ENCODE results near the gene DNMT1. TPM values are rescaled to one million over a fixed set of nuclear protein-coding genes. Genes with fewer than 3 reads are reported as not detected.

The DNMT1 gene
- total and polyA plus RNA-seq, 2 donors (not counting 1 experiment from before 2014, with no cell fraction given), result 53.0 to 119 TPM

DNA sequence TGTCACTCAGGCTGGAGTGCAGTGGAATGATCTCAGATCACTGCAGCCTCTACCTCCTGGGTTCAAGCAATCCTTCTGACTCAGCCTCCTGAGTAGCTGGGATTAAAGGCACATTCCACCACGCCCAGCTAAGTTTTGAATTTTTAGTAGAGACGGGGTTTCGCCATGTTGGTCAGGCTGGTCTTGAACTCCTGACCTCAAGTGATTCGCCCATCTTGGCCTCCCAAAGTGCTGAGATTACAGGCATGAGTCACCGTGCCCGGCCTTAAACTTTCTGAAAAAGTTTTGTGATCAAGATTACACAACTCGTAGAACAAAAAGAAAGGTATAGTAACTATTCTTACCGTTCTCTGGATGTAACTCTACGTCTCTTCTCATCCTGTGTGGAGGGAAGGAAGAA is 21.2 kb downstream of the DNMT1 start:
- Mint-ChIP-seq H3K27me3 (no peaks in the 10 kb centered on the region), H3K4me3 (no peak overlapping the region), H3K27ac (no peak overlapping the region), H3K4me1 (no peaks in the 10 kb centered on the region), H3K9me3 (ENCODE audit: insufficient read depth) (no peaks in the 10 kb centered on the region)
- H3K9ac ChIP-seq (ENCODE audit: low read length), result no peak overlapping the region
- ATAC-seq (ENCODE audit: low read depth) (no peak), DNase-seq (no peak)
- CTCF ChIA-PET, result interaction anchor here (0.7 to 0.9 kb wide), 4 partner anchors 60 to 105 kb away, joined by 3 to 8 read pairs (median 4); no protein-coding TSS in a partner anchor
- no peak overlapping the region for H3K4me3 ChIP-seq (ENCODE audit: control extremely low read depth in 1 of 5, extremely low read depth in 1 of 5, insufficient read depth in 1 of 5, low read depth in 2 of 5, low read length in 4 of 5)
- POLR2A ChIA-PET, result interaction anchor here (0.7 kb wide), 1 partner anchor 16 kb away, joined by 4 read pairs; no protein-coding TSS in a partner anchor
- H3K9me3 ChIP-seq (ENCODE audit: control extremely low read depth in 1 of 3, control insufficient read depth in 2 of 3, insufficient read depth in 1 of 3, low read length in 2 of 3), result no peaks in the 10 kb centered on the region
- TF ChIP-seq EZH2 (IDR thresholded peaks at IDR 0.05; ENCODE audit: borderline replicate concordance, insufficient read depth, low read depth, low read length, poor library complexity, severe bottlenecking) (no peak), CTCF (IDR thresholded peaks at IDR 0.05) (no peak)
- no peaks in the 10 kb centered on the region for H3K79me2 ChIP-seq (ENCODE audit: control insufficient read depth, insufficient read depth, low read length)
- H2AFZ ChIP-seq (ENCODE audit: insufficient read depth, low read depth, low read length, poor library complexity, severe bottlenecking), result no peak overlapping the region
- intact Hi-C loops (cut with micrococcal nuclease), result no loop called here
- no peak overlapping the region for H3K27ac ChIP-seq (ENCODE audit: low read length in 2 of 2)
- no peaks in the 10 kb centered on the region for H4K20me1 ChIP-seq (ENCODE audit: control insufficient read depth, insufficient read depth, low read length, poor library complexity, severe bottlenecking)
- peaks cover 7 to 63% of the 10 kb centered on the region in 2 experiments for H3K36me3 ChIP-seq (replicated peaks in 1 of 2; ENCODE audit: control extremely low read depth in 1 of 2, control insufficient read depth in 1 of 2, extremely low read depth in 1 of 2, insufficient read depth in 2 of 2, low read length in 1 of 2)
- no peaks in the 10 kb centered on the region for H3K4me1 ChIP-seq (ENCODE audit: control insufficient read depth in 2 of 2, insufficient read depth in 2 of 2, low read length in 2 of 2)
- 97% methylated on average over 9 of the region's 9 CpGs for whole genome bisulfite sequencing (ENCODE audit: insufficient coverage)
- H3K27me3 ChIP-seq (replicated peaks in 1 of 4; ENCODE audit: control extremely low read depth in 1 of 4, control insufficient read depth in 3 of 4, insufficient read depth in 4 of 4, low read length in 3 of 4), result no peaks in the 10 kb centered on the region
- H3K4me2 ChIP-seq (replicated peaks; ENCODE audit: low read depth, low read length, poor library complexity, severe bottlenecking), result no peak overlapping the region

GRCh38 chr19:10168386-10168948 is 26.3 kb downstream of the DNMT1 start:
- intact Hi-C loops (cut with micrococcal nuclease), result no loop called here
- CTCF ChIA-PET, result interaction anchor here (0.9 kb wide), 1 partner anchor 238 kb away, joined by 3 read pairs; no protein-coding TSS in a partner anchor
- H4K20me1 ChIP-seq (ENCODE audit: control insufficient read depth, insufficient read depth, low read length, poor library complexity, severe bottlenecking), result no peaks in the 10 kb centered on the region
- no peaks in the 10 kb centered on the region for H3K79me2 ChIP-seq (ENCODE audit: control insufficient read depth, insufficient read depth, low read length)
- peaks cover 6 to 56% of the 10 kb centered on the region in 2 experiments for H3K36me3 ChIP-seq (replicated peaks in 1 of 2; ENCODE audit: control extremely low read depth in 1 of 2, control insufficient read depth in 1 of 2, extremely low read depth in 1 of 2, insufficient read depth in 2 of 2, low read length in 1 of 2)
- H3K4me3 ChIP-seq (ENCODE audit: control extremely low read depth in 1 of 5, extremely low read depth in 1 of 5, insufficient read depth in 1 of 5, low read depth in 2 of 5, low read length in 4 of 5), result no peak overlapping the region
- no peak for ATAC-seq (ENCODE audit: low read depth)
- H3K27ac ChIP-seq (ENCODE audit: low read length in 2 of 2), result no peak overlapping the region
- no peaks in the 10 kb centered on the region for H3K27me3 ChIP-seq (replicated peaks in 1 of 4; ENCODE audit: control extremely low read depth in 1 of 4, control insufficient read depth in 3 of 4, insufficient read depth in 4 of 4, low read length in 3 of 4)
- H3K4me1 Mint-ChIP-seq, result peaks cover 2% of the 10 kb centered on the region
- H3K27ac Mint-ChIP-seq, result no peak overlapping the region
- TF ChIP-seq CTCF (IDR thresholded peaks at IDR 0.05) (no peak), EZH2 (IDR thresholded peaks at IDR 0.05; ENCODE audit: borderline replicate concordance, insufficient read depth, low read depth, low read length, poor library complexity, severe bottlenecking) (no peak)
- no peak overlapping the region for H2AFZ ChIP-seq (ENCODE audit: insufficient read depth, low read depth, low read length, poor library complexity, severe bottlenecking)
- no peaks in the 10 kb centered on the region for H3K27me3 Mint-ChIP-seq
- H3K4me1 ChIP-seq (ENCODE audit: control insufficient read depth in 2 of 2, insufficient read depth in 2 of 2, low read length in 2 of 2), result no peaks in the 10 kb centered on the region
- 100% methylated on average over 1 of the region's 2 CpGs for WGBS (ENCODE audit: insufficient coverage)
- no peak overlapping the region for H3K4me2 ChIP-seq (replicated peaks; ENCODE audit: low read depth, low read length, poor library complexity, severe bottlenecking)
- no peaks in the 10 kb centered on the region for H3K9me3 Mint-ChIP-seq (ENCODE audit: insufficient read depth)
- H3K4me3 Mint-ChIP-seq, result no peak overlapping the region
- H3K9me3 ChIP-seq (ENCODE audit: control extremely low read depth in 1 of 3, control insufficient read depth in 2 of 3, insufficient read depth in 1 of 3, low read length in 2 of 3), result no peaks in the 10 kb centered on the region
- DNase-seq, result no peak
- H3K9ac ChIP-seq (ENCODE audit: low read length), result no peak overlapping the region
- POLR2A ChIA-PET, result no interaction called here
